Stimulated activated CD4-positive, alpha-beta T cell treated with anti-CD3 and anti-CD28 coated beads, Interleukin-2, amount 100 ng/mL, for 48 hours (primary cell): ENCODE data around the gene CCDC80.

Experiments used
- DNase-seq, 2 donors: peaks; one replicate each; pipeline ENCODE4 v3.0.0-alpha.2; 2020

The CCDC80 gene

GRCh38 chr3:112632596-112632995, 8.3 kb downstream of the CCDC80 start:
- no peak for DNase-seq

DNA sequence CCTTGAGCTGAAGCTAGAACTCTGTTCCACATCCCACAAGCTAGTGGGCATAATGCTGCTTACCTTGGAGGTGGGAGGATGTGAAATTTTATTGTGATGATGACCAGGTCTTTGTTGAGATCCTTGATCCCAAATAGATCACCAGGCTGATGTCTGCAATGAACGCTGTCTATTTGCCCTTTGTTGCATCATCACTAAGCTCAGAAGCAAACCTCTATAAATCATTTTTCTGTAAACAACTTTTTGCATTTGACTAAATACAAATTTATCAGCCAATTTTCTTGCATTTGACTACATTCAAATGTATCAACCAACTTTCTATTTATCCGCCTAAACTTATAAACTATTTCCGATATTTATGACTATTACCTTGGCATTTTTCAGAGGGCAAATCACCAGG, 9.7 kb downstream of the CCDC80 start:
- no peak for DNase-seq

DNA sequence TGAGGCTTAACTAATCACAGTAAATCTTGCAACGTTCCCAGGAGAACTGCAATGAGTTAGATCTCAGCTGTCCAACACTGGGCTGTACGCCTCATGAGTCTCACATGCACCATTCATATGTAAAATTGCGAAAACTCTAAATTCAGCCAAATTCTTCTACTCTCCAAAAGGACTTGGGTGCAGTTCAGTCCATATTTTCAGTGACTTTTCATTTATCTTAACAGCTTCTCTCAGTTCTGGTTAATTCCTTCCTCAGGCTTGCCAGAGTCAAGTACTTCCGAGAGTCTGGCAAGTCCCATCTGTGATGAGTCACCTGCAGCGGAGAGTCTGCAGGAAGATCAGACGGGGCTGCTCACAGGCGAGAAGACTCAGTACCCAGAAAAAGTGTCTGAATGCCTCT, 11.5 kb downstream of the CCDC80 start:
- DNase-seq, result peak in 1 of 2 donors; percentile 18

DNA sequence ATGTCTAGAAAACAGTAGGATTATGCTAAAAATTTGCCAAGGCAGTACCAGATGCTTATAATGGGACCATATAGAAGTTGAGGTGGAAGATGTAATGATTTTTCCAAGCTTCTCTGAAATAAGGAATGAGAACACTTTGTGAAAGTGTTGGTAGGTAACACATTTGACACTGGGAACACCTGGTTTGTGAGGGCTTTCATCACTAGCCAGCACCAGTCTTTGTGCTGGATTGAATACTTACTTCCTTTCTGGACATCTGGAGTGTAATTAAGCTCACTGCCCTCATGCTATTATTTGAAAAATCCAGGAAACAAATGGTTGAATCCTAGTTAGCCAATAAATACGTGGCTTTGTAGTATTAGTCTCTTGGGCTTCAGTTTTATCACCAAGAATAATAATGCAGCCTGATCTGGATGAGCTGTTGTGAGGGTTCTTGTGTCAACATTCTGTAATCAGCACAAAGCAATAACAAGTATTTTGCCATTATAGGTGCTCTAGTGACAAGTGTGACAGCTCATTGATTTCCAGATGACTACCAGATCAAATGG, 12.9 kb downstream of the CCDC80 start:
- no peak for DNase-seq

DNA sequence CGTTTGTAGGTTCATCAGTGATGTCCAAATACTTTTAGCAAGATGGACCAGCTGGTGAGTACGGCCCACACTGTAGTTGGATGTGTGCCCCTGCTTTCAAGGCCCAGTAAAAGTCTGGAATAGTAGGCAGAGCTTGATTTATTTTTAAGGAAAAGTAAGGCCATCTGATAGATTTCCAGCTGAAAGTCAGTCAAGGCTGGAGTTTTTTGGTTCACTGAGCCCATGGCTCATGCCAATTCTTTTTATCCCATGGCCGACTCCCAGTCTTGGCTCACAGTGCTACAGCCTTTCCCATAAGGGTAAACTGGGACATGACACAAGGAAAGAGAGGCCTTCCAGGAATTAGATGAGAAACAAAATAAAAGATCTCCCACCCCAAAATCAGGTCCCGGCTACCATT, 13.5 kb downstream of the CCDC80 start:
- no peak for DNase-seq

DNA sequence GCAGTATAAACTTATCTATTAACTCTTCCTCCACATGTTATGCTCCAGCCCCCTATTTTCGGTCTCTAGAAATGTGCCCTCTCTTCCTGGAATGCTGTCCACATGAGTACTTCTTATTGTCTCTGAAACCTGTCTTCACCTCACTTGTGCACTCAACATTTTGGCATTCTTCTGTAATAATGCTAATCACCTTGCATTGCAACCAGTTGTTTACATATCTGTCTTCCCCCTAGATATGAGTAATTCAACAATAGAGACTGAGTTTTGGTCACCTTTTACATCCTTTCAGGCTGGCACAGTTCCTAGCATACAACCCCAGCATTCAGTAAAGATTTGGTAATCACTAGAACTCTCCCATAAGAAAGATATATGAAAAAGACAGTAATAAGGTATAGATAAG, 17.2 kb downstream of the CCDC80 start:
- DNase-seq, result no peak

DNA sequence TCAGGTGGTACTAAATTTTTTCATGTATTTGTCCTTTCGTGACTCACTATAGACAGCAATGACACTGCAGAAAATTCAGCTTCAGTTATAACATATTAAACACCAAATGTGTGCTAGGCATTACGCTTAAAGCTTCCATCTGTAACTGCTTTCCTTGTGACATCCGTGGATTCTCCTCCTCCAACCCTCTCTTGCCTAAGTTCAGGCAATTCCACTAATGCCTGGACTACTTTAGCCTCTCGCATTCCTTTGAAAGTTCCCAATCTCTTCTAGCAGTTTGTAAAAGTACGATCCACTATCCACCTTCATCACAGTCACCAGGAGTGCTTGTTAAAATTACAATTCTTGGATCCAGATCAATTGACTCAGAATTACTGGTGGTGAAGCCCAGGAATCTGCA, 17.7 kb downstream of the CCDC80 start:
- no peak for DNase-seq

GRCh38 chr3:112619295-112619694, 21.6 kb downstream of the CCDC80 start:
- DNase-seq, result no peak

- DNase-seq, result no peak
Observed at GRCh38 chr3:112617285-112617684, 23.7 kb downstream of the CCDC80 start.

DNA sequence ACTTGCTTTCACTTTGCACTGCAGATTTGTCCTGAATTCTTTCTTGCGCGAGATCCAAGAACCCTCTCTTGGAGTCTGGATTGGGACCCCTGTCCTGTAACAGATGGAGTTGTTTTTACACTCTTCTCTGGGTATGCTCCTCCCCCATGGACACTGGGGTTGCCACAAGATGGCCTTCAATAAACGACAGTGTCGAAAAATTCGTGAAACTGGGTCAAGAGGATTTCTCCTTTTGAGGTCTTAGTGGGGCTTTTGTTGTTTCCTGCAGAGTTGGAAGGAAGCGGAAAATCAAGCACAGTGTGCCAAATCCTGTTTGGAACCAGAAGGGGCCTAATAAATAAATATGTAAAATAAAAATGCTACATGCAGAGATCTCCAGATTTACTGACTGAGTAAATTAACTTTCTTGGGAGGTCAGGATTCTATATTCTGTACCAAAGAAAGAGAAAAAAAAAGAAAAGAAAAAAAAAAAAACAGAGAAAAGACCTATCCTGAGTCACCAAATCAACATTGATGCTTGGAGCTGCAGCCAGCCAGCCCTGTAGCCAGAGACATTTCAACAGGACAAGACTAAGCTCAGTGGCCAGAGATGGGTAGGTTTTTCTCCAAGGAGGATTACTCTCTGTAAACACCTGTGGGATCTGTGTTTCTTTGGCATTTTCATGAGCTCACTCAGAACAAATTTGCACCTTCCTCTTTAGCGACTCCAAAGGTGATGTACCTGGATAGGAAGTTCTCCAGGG, 24.8 kb downstream of the CCDC80 start:
- no peak for DNase-seq

GRCh38 chr3:112611752-112612515, 29.0 kb downstream of the CCDC80 start:
- DNase-seq, result no peak

DNA sequence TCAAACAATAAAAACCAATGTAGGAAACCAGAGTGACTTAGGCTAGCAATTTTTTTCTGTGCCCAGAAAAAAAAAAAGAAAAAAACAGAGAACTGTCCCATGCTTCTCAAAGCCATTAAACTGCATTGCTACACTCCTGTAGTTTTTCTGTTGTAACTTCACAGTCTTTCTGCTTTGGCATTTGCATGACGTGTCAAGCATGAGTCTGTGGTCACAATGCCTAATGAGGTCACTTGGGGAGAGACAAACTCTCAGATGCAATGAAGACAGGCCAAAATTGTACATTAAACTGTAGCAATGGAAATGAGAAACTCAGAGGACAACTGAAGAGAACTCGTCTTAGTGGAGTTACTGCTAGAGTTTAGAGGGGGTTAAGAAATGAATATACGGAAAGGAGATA, 30.8 kb downstream of the CCDC80 start:
- DNase-seq, result no peak

GRCh38 chr3:112607863-112608262, 33.1 kb downstream of the CCDC80 start:
- DNase-seq, result no peak

DNA sequence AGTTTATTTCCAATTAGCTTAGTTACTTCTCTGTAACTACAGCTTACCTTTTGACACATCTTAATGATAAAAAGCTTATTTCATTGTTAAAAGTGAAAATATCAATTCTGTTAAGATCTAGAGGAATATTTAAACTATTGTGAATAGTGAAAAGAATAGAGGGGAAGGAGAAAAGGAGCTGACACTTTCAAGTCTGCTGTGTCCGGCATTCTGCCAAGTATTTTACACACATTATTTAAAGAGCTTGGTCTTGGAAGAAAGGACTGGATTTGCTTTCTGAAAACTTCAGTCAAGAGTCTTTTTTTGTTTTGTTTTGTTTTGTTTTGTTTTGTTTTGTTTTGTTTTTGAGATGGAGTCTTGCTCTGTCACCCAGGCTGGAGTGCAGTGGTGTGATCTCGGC, 34.8 kb downstream of the CCDC80 start:
- DNase-seq, result no peak

DNA sequence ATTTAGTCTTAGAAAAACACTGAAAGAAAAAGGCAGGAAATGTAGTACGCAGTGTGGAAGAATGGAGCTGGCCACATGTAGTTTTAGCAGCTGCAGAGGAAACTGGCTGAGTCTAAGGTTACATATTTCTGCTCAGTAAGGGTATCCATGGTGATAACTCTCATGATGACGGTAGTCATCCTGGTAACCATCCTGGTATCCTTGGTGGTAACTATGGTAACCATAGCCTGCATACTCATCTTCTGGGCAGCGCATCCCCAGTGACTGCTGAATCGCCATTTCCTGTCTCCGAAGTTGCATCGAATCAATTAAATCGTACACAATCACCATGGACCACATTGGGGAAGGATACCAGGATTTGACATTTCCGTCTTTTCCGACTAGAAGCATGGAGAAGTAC, 35.7 kb downstream of the CCDC80 start:
- no peak for DNase-seq

DNA sequence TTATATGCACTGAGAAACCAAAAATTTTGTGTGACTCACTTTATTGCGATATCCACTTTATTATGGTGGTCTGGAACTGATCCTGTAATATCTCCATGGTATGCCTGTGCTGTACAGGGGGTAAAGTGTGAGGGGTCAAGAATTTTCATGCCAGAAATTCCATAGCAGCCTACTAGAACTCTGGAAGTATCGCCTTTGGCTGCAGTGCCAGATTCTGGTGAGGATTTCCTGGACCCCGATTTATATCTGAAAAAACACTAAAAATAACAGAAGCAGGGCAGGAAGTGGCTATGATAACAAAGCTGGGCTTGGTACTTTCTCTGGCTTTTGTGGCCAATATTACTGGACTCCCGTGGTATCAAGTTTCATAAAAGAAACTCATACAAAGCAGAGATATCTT, 36.4 kb downstream of the CCDC80 start:
- no peak for DNase-seq

- no peak for DNase-seq
Observed at GRCh38 chr3:112602217-112602838, 38.6 kb downstream of the CCDC80 start.

DNA sequence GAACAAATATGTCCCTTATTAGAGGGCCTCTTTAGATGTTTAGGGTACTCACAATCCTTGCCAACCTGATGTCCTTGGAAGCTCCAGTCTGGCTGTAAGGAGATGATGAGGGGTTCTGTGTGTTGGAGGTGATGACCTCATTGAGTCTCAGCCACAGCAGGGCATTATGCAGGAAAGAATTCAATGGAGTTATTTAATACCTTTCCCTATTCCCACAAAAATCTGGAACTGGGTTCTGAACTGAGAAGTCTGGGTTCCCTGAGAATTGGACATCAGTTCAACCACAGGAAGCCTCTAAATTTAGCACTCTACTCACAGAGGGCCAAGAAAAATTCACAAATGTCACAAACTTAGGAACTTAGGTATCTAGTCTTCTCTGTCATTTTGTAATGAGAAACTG, 42.2 kb downstream of the CCDC80 start:
- no peak for DNase-seq

DNA sequence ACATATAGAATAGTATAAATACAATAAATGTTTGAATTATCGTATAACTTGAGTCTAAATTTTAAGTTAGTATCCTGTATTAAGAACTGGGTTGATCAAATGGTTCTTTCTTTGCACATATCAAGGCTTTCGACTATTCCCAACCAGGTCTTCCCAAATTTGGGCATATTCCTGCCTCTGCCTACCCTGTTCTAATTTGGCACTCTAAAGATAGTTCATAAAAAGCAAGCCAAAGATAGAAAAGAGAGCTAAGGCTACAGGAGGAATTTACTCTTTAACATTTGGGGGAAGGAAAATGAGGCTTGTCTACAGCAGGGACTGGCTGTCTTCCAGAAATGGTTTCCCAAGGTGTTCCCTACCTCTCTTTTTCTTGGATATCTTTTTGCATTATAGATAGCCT, 43.0 kb downstream of the CCDC80 start:
- DNase-seq, result no peak

GRCh38 chr3:112594856-112595255, 46.1 kb downstream of the CCDC80 start:
- no peak for DNase-seq

DNA sequence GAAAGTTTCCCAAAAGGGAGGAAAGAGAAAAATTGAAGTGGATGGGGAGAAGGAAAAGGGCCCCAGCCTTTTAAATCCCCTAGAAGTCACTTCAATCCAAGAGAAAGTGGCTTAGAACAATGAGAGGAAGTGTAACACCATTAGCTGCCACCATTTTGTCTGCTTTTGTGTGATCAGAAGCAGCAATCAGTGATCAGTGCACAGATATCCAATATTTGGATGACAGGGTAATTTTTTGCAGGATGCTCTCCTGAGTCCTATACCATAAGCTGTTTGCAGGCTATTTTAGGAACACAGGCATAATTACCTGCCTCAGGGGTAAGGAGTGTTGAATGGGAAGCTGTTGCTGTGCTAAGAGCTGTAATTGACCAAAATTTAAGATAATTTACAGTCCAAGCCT, 47.7 kb downstream of the CCDC80 start:
- DNase-seq, result no peak

GRCh38 chr3:112587336-112587735, 53.6 kb downstream of the CCDC80 start:
- no peak for DNase-seq

DNA sequence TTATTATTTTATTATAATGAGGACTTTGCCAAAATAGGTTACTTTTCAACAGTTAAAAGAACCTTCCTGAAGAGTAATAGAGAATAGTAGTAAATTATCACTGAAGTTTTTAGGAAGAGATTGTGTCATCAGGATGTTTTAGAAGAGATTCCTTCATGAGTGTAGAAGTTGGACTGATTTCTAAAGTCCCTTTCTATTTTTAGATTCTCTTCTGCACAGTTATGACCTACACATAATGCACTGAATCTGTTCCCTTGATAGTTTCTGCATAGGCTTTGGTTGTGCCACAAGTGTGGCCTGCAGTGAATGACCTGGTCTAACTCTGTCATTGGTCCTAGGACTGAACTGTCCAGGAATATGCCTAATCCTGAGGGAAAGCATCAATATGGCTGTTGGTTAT, 55.2 kb downstream of the CCDC80 start:
- DNase-seq, result no peak

DNA sequence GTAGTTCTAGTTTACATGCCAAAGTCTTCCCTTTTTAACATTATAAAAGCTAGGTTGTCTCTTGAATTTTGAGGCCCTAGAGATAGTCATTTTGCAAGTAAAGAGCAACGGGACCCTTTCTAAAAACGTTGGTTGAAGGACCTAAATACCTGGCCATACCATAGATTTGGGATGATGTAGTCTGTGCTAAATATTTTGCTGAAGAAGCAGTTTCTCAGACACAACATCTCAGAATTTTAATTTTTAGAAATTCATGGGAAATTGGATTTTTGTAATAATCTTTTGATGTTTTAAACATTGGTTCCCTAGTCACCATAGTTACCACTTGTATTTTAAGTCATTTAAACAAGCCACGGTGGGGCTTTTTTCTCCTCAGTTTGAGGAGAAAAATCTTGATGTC, 57.8 kb downstream of the CCDC80 start:
- DNase-seq, result no peak
